Measurements from ENCODE around the gene ECE1. TPM values are rescaled to one million over a fixed set of nuclear protein-coding genes. Genes with fewer than 3 reads are reported as not detected.

The ECE1 gene
- total and polyA plus RNA-seq, 9 of the 15 experiments (the other 6 are each of a cell fraction or from before 2014, with no cell fraction given), result 0.56 to 34.8 (median 11.0) TPM

- TF ChIP-seq, protein P1, sequence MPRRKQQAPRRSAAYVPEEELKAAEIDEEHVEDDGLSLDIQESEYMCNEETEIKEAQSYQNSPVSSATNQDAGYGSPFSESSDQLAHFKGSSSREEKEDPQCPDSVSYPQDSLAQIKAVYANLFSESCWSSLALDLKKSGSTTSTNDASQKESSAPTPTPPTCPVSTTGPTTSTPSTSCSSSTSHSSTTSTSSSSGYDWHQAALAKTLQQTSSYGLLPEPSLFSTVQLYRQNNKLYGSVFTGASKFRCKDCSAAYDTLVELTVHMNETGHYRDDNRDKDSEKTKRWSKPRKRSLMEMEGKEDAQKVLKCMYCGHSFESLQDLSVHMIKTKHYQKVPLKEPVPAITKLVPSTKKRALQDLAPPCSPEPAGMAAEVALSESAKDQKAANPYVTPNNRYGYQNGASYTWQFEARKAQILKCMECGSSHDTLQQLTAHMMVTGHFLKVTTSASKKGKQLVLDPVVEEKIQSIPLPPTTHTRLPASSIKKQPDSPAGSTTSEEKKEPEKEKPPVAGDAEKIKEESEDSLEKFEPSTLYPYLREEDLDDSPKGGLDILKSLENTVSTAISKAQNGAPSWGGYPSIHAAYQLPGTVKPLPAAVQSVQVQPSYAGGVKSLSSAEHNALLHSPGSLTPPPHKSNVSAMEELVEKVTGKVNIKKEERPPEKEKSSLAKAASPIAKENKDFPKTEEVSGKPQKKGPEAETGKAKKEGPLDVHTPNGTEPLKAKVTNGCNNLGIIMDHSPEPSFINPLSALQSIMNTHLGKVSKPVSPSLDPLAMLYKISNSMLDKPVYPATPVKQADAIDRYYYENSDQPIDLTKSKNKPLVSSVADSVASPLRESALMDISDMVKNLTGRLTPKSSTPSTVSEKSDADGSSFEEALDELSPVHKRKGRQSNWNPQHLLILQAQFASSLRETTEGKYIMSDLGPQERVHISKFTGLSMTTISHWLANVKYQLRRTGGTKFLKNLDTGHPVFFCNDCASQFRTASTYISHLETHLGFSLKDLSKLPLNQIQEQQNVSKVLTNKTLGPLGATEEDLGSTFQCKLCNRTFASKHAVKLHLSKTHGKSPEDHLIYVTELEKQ (CRISPR knock-in tag; IDR thresholded peaks at IDR 0.05), result no peak
- TF ChIP-seq ATF7 (IDR thresholded peaks at IDR 0.05) (peak; percentile 54), NKRF (IDR thresholded peaks at IDR 0.05; ENCODE audit: borderline replicate concordance) (no peak), PTRF (tag; IDR thresholded peaks at IDR 0.05) (no peak), BHLHE40 (IDR thresholded peaks at IDR 0.05; ENCODE audit: low read length) (no peak), ZNF143 (CRISPR knock-in tag; IDR thresholded peaks at IDR 0.05) (no peak), JUN (IDR thresholded peaks at IDR 0.05; ENCODE audit: borderline replicate concordance, low read depth, low read length) (no peak), JUN (CRISPR knock-in tag; IDR thresholded peaks at IDR 0.05; ENCODE audit: borderline replicate concordance) (no peak), MCM2 (IDR thresholded peaks at IDR 0.05; ENCODE audit: low read depth) (no peak), MEIS2 (IDR thresholded peaks at IDR 0.05; ENCODE audit: partially characterized antibody) (no peak), RBM22 (IDR thresholded peaks at IDR 0.05; ENCODE audit: low read depth, low read length, poor library complexity, severe bottlenecking) (no peak), ATF3 (IDR thresholded peaks at IDR 0.05) (peak; percentile 73), ATF3 (CRISPR knock-in tag; conservative IDR thresholded peaks at IDR 0.05) (no peak), ZNF354B (CRISPR knock-in tag; IDR thresholded peaks at IDR 0.05) (no peak), SP1 (CRISPR knock-in tag; IDR thresholded peaks at IDR 0.05) (no peak), PREB (CRISPR knock-in tag; IDR thresholded peaks at IDR 0.05) (no peak)
- TF ChIP-seq, protein P2, sequence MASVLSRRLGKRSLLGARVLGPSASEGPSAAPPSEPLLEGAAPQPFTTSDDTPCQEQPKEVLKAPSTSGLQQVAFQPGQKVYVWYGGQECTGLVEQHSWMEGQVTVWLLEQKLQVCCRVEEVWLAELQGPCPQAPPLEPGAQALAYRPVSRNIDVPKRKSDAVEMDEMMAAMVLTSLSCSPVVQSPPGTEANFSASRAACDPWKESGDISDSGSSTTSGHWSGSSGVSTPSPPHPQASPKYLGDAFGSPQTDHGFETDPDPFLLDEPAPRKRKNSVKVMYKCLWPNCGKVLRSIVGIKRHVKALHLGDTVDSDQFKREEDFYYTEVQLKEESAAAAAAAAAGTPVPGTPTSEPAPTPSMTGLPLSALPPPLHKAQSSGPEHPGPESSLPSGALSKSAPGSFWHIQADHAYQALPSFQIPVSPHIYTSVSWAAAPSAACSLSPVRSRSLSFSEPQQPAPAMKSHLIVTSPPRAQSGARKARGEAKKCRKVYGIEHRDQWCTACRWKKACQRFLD (CRISPR knock-in tag; IDR thresholded peaks at IDR 0.05), result no peak
Measured at GRCh38 chr1:21337928-21338572, 47.8 kb upstream of the ECE1 start (continued).
